ENCODE measurements around the gene MBTPS1.

The MBTPS1 gene

GRCh38 chr16:84048871-84049270 is 67.9 kb downstream of the MBTPS1 start:
- no peak for DNase-seq

GRCh38 chr16:84048270-84048669 is 68.5 kb downstream of the MBTPS1 start:
- no peak for DNase-seq

GRCh38 chr16:84047626-84048025 is 69.1 kb downstream of the MBTPS1 start:
- DNase-seq, result no peak

- no peak for DNase-seq
Observed at GRCh38 chr16:84047206-84047605, 69.5 kb downstream of the MBTPS1 start.

- no peak for DNase-seq
Observed at GRCh38 chr16:84045818-84046470, 70.8 kb downstream of the MBTPS1 start.

- no peak for DNase-seq
Observed at GRCh38 chr16:84045001-84045817, 71.5 kb downstream of the MBTPS1 start.

- no peak for DNase-seq
Observed at GRCh38 chr16:84044118-84044488, 72.6 kb downstream of the MBTPS1 start.

GRCh38 chr16:84043486-84044117 is 73.1 kb downstream of the MBTPS1 start:
- DNase-seq, result no peak

GRCh38 chr16:84042879-84043485 is 73.8 kb downstream of the MBTPS1 start:
- DNase-seq, result no peak

- DNase-seq, result no peak
Observed at GRCh38 chr16:84042308-84042878, 74.3 kb downstream of the MBTPS1 start, which contains the start of gene SLC38A8. SLC38A8 (minus strand) TSS chr16:84042795; CDS start chr16:84042157, 638 bp downstream.

GRCh38 chr16:84041881-84042280 is 74.9 kb downstream of the MBTPS1 start:
- no peak for DNase-seq

- no peak for DNase-seq
Observed at GRCh38 chr16:84040823-84041820, 75.6 kb downstream of the MBTPS1 start.

GRCh38 chr16:84040226-84040822 is 76.4 kb downstream of the MBTPS1 start:
- DNase-seq, result no peak

- DNase-seq, result no peak
Observed at GRCh38 chr16:84039696-84040095, 77.0 kb downstream of the MBTPS1 start.

GRCh38 chr16:84038469-84038868 is 78.3 kb downstream of the MBTPS1 start:
- no peak for DNase-seq

- no peak for DNase-seq
Observed at GRCh38 chr16:84036982-84037425, 79.7 kb downstream of the MBTPS1 start.

- no peak for DNase-seq
Observed at GRCh38 chr16:84036131-84036530, 80.6 kb downstream of the MBTPS1 start.

- DNase-seq, result no peak
Observed at GRCh38 chr16:84034516-84034915, 82.2 kb downstream of the MBTPS1 start.

GRCh38 chr16:84033251-84034195 is 83.2 kb downstream of the MBTPS1 start:
- DNase-seq, result no peak

Data from activated CD8-positive, alpha-beta memory T cell treated with anti-CD3 and anti-CD28 coated beads, Interleukin-2, amount 50 U/mL, for 48 hours (primary cell).